Measurements from ENCODE around the gene RPE65. TPM values are rescaled to one million over a fixed set of nuclear protein-coding genes. Genes with fewer than 3 reads are reported as not detected.

Gene RPE65
- polyA plus RNA-seq, 2 of the 4 experiments (the other 2 are of a cell fraction) = not detected

GRCh38 chr1:68479501-68479900 lies 29.7 kb upstream of the RPE65 start:
- Histone ChIP-seq H3K4me3 (no peak overlapping the region), H3K27ac (no peak overlapping the region), H3K4me2 (no peak overlapping the region), H3K4me1 (no peaks in the 10 kb centered on the region), H3K9me3 (no peaks in the 10 kb centered on the region)
- DNase-seq (ENCODE audit: low read depth in 1 of 2, low spot score in 1 of 2) (no peak), FAIRE-seq (no peak), ATAC-seq (no peak)
- 88% methylated on average over 2 of the region's 2 CpGs for WGBS (ENCODE audit: missing lambda C conversion rate)
- CTCF ChIA-PET = interaction anchor here (0.8 to 1.6 kb wide), 3 partner anchors 18 to 362 kb away, joined by 3 to 4 read pairs (median 3); partner anchors contain the start of gene DEPDC1
- TF ChIP-seq CTCF (IDR thresholded peaks at IDR 0.05) (no peak), RCOR1 (IDR thresholded peaks at IDR 0.05; ENCODE audit: low read depth, low read length) (no peak), FOSB (CRISPR knock-in tag; IDR thresholded peaks at IDR 0.05) (no peak), ZFP36 (IDR thresholded peaks at IDR 0.05; ENCODE audit: borderline replicate concordance, partially characterized antibody) (no peak), ELK1 (IDR thresholded peaks at IDR 0.05; ENCODE audit: low read depth, low read length) (no peak), CEBPB (IDR thresholded peaks at IDR 0.05) (no peak), SMC3 (IDR thresholded peaks at IDR 0.05) (no peak), ZNF302 (CRISPR knock-in tag; IDR thresholded peaks at IDR 0.05) (no peak), ZSCAN20 (CRISPR knock-in tag; IDR thresholded peaks at IDR 0.05) (no peak), HOXA7 (CRISPR knock-in tag; IDR thresholded peaks at IDR 0.05) (no peak), CHD4 (IDR thresholded peaks at IDR 0.05; ENCODE audit: borderline replicate concordance) (no peak), TFCP2L1 (CRISPR knock-in tag; IDR thresholded peaks at IDR 0.05) (no peak), NFE2L2 (conservative IDR thresholded peaks at IDR 0.05; ENCODE audit: low read length) (no peak), HMGXB4 (CRISPR knock-in tag; IDR thresholded peaks at IDR 0.05; ENCODE audit: borderline replicate concordance) (no peak), RFX5 (IDR thresholded peaks at IDR 0.05) (no peak), HOXB13 (CRISPR knock-in tag; IDR thresholded peaks at IDR 0.05; ENCODE audit: low read depth) (no peak), HOXB5 (CRISPR knock-in tag; IDR thresholded peaks at IDR 0.05) (no peak)
- POLR2A ChIA-PET = no interaction called here

GRCh38 chr1:68478662-68479061 lies 28.9 kb upstream of the RPE65 start:
- DNase-seq (ENCODE audit: low read depth in 1 of 2, low spot score in 1 of 2) (no peak), FAIRE-seq (no peak), ATAC-seq (no peak)
- POLR2A ChIA-PET = no interaction called here
- no peak overlapping the region for H3K27ac ChIP-seq
- TF ChIP-seq HES2 (IDR thresholded peaks at IDR 0.05) = no peak
- no peak for TF ChIP-seq ZNF302 (CRISPR knock-in tag; IDR thresholded peaks at IDR 0.05)
- no peak for TF ChIP-seq CEBPB (IDR thresholded peaks at IDR 0.05)
- no peak for TF ChIP-seq MAZ (IDR thresholded peaks at IDR 0.05; ENCODE audit: borderline replicate concordance, low read depth, low read length)
- no peak for TF ChIP-seq KDM5A (IDR thresholded peaks at IDR 0.05)
- no peak for TF ChIP-seq EHF (CRISPR knock-in tag; IDR thresholded peaks at IDR 0.05)
- no peak for TF ChIP-seq MAX (IDR thresholded peaks at IDR 0.05)
- no peak for TF ChIP-seq FOSB (CRISPR knock-in tag; IDR thresholded peaks at IDR 0.05)
- no peak for TF ChIP-seq HOXB5 (CRISPR knock-in tag; IDR thresholded peaks at IDR 0.05)
- TF ChIP-seq ATOH8 (CRISPR knock-in tag; IDR thresholded peaks at IDR 0.05; ENCODE audit: low read depth) = no peak
- TF ChIP-seq NFE2L2 (conservative IDR thresholded peaks at IDR 0.05; ENCODE audit: low read length) = no peak
- no peak for TF ChIP-seq POLR2AphosphoS2 (conservative IDR thresholded peaks at IDR 0.05; ENCODE audit: low read length)
- TF ChIP-seq NR3C1 (IDR thresholded peaks at IDR 0.05) = no peak
- no peak for TF ChIP-seq REST (IDR thresholded peaks at IDR 0.05)
- no peak for TF ChIP-seq CHD4 (IDR thresholded peaks at IDR 0.05; ENCODE audit: borderline replicate concordance)
- CTCF ChIA-PET = interaction anchor here (1.6 kb wide), 1 partner anchor 361 kb away, joined by 3 read pairs; no protein-coding TSS in a partner anchor
- no peak overlapping the region for H3K4me3 ChIP-seq
- no peaks in the 10 kb centered on the region for H3K9me3 ChIP-seq
- 45% methylated on average over 2 of the region's 2 CpGs for WGBS (ENCODE audit: missing lambda C conversion rate)
- H3K4me1 ChIP-seq = no peaks in the 10 kb centered on the region
- no peak overlapping the region for H3K4me2 ChIP-seq
